ENCODE data around the gene SLC35G6. TPM values are rescaled to one million over a fixed set of nuclear protein-coding genes. Genes with fewer than 3 reads are reported as not detected.

SLC35G6 gene
- total RNA-seq, 1 donor from 2014 or later = not detected

DNA sequence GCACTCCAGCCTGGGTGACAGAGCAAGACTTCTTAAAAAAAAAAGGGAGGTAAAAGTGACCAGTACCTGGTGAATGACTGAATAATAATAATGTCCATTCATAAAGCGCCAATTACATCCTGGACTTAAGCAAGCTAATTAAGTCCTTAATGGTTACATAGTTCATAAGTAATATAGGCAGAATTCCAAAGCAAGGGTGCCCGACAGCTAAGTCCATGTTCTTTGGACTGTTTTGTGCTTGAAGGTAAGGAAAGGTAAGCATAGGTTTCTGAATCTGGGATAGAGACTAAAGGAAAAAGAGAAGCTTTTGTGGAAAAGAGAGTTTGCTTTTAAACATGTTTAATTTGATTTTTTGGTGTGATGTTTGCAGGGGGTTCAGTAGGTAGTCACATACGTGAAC, 12.7 kb downstream of the SLC35G6 start:
- peaks cover 12% of the 10 kb centered on the region for H3F3A ChIP-seq (ENCODE audit: low read depth)
- peaks cover 78% of the 10 kb centered on the region for H4K20me1 ChIP-seq (ENCODE audit: low read depth)
- H3K27me3 ChIP-seq = no peaks in the 10 kb centered on the region
- peaks cover 45% of the 10 kb centered on the region for H3K36me3 Mint-ChIP-seq
- peaks cover 10% of the 10 kb centered on the region for H3K4me1 ChIP-seq
- H3K4me1 Mint-ChIP-seq = peaks cover 20% of the 10 kb centered on the region
- H3K79me2 ChIP-seq (ENCODE audit: low read depth) = peaks cover 71% of the 10 kb centered on the region
- H3K27ac ChIP-seq = no peak overlapping the region
- H3K27ac Mint-ChIP-seq = no peak overlapping the region
- no peak overlapping the region for H3K4me3 ChIP-seq
- no peak overlapping the region for H2AFZ ChIP-seq (replicated peaks)
- TF ChIP-seq, protein P1, sequence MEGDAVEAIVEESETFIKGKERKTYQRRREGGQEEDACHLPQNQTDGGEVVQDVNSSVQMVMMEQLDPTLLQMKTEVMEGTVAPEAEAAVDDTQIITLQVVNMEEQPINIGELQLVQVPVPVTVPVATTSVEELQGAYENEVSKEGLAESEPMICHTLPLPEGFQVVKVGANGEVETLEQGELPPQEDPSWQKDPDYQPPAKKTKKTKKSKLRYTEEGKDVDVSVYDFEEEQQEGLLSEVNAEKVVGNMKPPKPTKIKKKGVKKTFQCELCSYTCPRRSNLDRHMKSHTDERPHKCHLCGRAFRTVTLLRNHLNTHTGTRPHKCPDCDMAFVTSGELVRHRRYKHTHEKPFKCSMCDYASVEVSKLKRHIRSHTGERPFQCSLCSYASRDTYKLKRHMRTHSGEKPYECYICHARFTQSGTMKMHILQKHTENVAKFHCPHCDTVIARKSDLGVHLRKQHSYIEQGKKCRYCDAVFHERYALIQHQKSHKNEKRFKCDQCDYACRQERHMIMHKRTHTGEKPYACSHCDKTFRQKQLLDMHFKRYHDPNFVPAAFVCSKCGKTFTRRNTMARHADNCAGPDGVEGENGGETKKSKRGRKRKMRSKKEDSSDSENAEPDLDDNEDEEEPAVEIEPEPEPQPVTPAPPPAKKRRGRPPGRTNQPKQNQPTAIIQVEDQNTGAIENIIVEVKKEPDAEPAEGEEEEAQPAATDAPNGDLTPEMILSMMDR (IDR thresholded peaks at IDR 0.05) = no peak
- TF ChIP-seq EZH2 (IDR thresholded peaks at IDR 0.05) (no peak), EZH2phosphoT487 (IDR thresholded peaks at IDR 0.05) (no peak)
- H3K9me3 Mint-ChIP-seq = no peaks in the 10 kb centered on the region
- no peak overlapping the region for H3K4me2 ChIP-seq
- H3K4me3 Mint-ChIP-seq = no peak overlapping the region
- H3K9me3 ChIP-seq (ENCODE audit: low read depth) = no peaks in the 10 kb centered on the region
- H3K27me3 Mint-ChIP-seq (ENCODE audit: insufficient read depth, low read depth) = peaks cover 9% of the 10 kb centered on the region
- no peak for DNase-seq (ENCODE audit: low spot score)
- H3K9ac ChIP-seq = no peak overlapping the region
- no peaks in the 10 kb centered on the region for H3K36me3 ChIP-seq

DNA sequence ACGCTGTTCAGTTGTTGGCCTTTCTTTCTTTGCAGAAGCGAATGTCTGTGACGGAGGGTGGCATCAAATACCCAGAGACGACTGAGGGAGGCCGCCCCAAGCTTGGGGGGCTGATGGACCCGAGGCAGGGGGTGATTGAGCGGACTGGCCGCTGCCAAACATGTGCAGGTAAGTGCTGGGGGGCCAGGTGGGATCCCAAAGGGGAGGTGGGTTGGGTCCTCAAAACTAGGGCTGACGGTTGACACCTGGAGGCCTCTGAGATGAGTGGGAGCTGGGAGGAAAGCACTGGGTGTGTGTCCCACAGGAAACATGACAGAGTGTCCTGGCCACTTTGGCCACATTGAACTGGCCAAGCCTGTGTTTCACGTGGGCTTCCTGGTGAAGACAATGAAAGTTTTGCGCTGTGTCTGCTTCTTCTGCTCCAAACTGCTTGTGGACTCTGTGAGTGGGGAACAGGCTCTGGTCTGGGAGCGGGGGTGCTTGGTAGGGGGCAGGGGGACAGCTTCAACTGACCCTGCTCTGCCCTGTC, 14.7 kb downstream of the SLC35G6 start:
- no peak for TF ChIP-seq EZH2 (IDR thresholded peaks at IDR 0.05)
- TF ChIP-seq EZH2phosphoT487 (IDR thresholded peaks at IDR 0.05) = no peak
- TF ChIP-seq, protein P1 (IDR thresholded peaks at IDR 0.05) = no peak
- Histone ChIP-seq H2AFZ (replicated peaks) (no peak overlapping the region), H4K20me1 (ENCODE audit: low read depth) (peaks cover 58% of the 10 kb centered on the region), H3K36me3 (no peaks in the 10 kb centered on the region), H3K79me2 (ENCODE audit: low read depth) (peaks cover 51% of the 10 kb centered on the region), H3K9ac (no peak overlapping the region), H3F3A (ENCODE audit: low read depth) (peaks cover 12% of the 10 kb centered on the region), H3K4me2 (no peak overlapping the region), H3K27me3 (no peaks in the 10 kb centered on the region), H3K27ac (no peak overlapping the region), H3K9me3 (ENCODE audit: low read depth) (no peaks in the 10 kb centered on the region), H3K4me3 (no peak overlapping the region), H3K4me1 (peaks cover 10% of the 10 kb centered on the region)
- peaks cover 48% of the 10 kb centered on the region for H3K36me3 Mint-ChIP-seq
- H3K27me3 Mint-ChIP-seq (ENCODE audit: insufficient read depth, low read depth) = peaks cover 9% of the 10 kb centered on the region
- H3K27ac Mint-ChIP-seq = no peak overlapping the region
- H3K4me3 Mint-ChIP-seq = no peak overlapping the region
- H3K4me1 Mint-ChIP-seq = peaks cover 10% of the 10 kb centered on the region
- no peak for DNase-seq (ENCODE audit: low spot score)
- H3K9me3 Mint-ChIP-seq = no peaks in the 10 kb centered on the region

DNA sequence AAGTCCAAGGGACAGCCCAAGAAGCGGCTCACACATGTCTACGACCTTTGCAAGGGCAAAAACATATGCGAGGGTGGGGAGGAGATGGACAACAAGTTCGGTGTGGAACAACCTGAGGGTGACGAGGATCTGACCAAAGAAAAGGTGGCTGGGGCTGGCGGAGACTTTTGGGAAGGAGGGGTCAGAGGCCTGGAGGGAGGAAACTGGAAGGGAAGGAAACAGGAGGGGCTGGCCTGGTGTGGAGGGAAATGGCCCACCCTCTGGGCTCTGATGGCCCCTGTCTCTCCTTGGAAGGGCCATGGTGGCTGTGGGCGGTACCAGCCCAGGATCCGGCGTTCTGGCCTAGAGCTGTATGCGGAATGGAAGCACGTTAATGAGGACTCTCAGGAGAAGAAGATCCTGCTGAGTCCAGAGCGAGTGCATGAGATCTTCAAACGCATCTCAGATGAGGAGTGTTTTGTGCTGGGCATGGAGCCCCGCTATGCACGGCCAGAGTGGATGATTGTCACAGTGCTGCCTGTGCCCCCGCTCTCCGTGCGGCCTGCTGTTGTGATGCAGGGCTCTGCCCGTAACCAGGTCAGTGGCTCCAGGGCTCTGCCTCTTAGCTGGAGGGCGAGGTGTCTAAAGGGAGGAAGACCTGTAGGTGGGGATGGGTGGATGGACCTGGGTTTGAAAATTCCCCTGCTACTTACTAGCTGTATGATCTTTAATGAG, 15.4 kb downstream of the SLC35G6 start:
- no peak overlapping the region for H3K27ac ChIP-seq
- peaks cover 6% of the 10 kb centered on the region for H3K4me1 ChIP-seq
- H3K36me3 Mint-ChIP-seq = peaks cover 52% of the 10 kb centered on the region
- no peaks in the 10 kb centered on the region for H3K9me3 Mint-ChIP-seq
- no peak overlapping the region for H3K4me2 ChIP-seq
- no peaks in the 10 kb centered on the region for H3K9me3 ChIP-seq (ENCODE audit: low read depth)
- H3K27me3 ChIP-seq = no peaks in the 10 kb centered on the region
- no peaks in the 10 kb centered on the region for H3K36me3 ChIP-seq
- DNase-seq (ENCODE audit: low spot score) = no peak
- H3K27me3 Mint-ChIP-seq (ENCODE audit: insufficient read depth, low read depth) = peaks cover 9% of the 10 kb centered on the region
- peaks cover 44% of the 10 kb centered on the region for H3K79me2 ChIP-seq (ENCODE audit: low read depth)
- H3K4me1 Mint-ChIP-seq = peaks cover 7% of the 10 kb centered on the region
- H3K27ac Mint-ChIP-seq = no peak overlapping the region
- peak overlapping the region; percentile 46 for H3K4me3 Mint-ChIP-seq
- H2AFZ ChIP-seq (replicated peaks) = no peak overlapping the region
- H3K9ac ChIP-seq = no peak overlapping the region
- H3K4me3 ChIP-seq = no peak overlapping the region
- peaks cover 8% of the 10 kb centered on the region for H3F3A ChIP-seq (ENCODE audit: low read depth)
- TF ChIP-seq EZH2phosphoT487 (IDR thresholded peaks at IDR 0.05) (no peak), EZH2 (IDR thresholded peaks at IDR 0.05) (no peak)
- H4K20me1 ChIP-seq (ENCODE audit: low read depth) = peaks cover 51% of the 10 kb centered on the region

DNA sequence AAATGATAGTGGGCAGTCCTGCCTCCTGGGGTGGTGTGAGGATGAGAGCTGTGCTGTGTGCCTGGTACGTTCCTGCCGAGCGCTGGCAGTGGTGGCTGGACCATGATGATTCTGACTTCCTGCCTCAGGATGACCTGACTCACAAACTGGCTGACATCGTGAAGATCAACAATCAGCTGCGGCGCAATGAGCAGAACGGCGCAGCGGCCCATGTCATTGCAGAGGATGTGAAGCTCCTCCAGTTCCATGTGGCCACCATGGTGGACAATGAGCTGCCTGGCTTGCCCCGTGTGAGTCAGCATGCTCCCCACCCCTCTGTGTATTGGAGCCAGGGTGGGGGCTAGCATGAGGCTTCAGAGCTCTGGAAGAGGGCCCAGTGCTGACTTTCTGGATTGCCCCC, 16.0 kb downstream of the SLC35G6 start:
- no peak for DNase-seq (ENCODE audit: low spot score)
- Mint-ChIP-seq H3K36me3 (peaks cover 50% of the 10 kb centered on the region), H3K27me3 (ENCODE audit: insufficient read depth, low read depth) (peaks cover 9% of the 10 kb centered on the region), H3K27ac (no peak overlapping the region), H3K4me1 (peaks cover 4% of the 10 kb centered on the region), H3K9me3 (no peaks in the 10 kb centered on the region), H3K4me3 (no peak overlapping the region)
- Histone ChIP-seq H3F3A (ENCODE audit: low read depth) (peaks cover 4% of the 10 kb centered on the region), H3K9me3 (ENCODE audit: low read depth) (no peaks in the 10 kb centered on the region), H3K27me3 (no peaks in the 10 kb centered on the region), H3K4me2 (no peak overlapping the region), H4K20me1 (ENCODE audit: low read depth) (peaks cover 45% of the 10 kb centered on the region), H3K4me3 (no peak overlapping the region), H2AFZ (replicated peaks) (no peak overlapping the region), H3K36me3 (no peaks in the 10 kb centered on the region), H3K9ac (no peak overlapping the region), H3K79me2 (ENCODE audit: low read depth) (peaks cover 38% of the 10 kb centered on the region), H3K27ac (no peak overlapping the region), H3K4me1 (peaks cover under 1% of the 10 kb centered on the region)
- TF ChIP-seq EZH2 (IDR thresholded peaks at IDR 0.05) (no peak), EZH2phosphoT487 (IDR thresholded peaks at IDR 0.05) (no peak)
- TF ChIP-seq, protein P1 (IDR thresholded peaks at IDR 0.05) = no peak
